Stimulated activated CD4-positive, alpha-beta T cell treated with anti-CD3 and anti-CD28 coated beads, Interleukin-15, amount 100 ng/mL, for 1 hour (primary cell): ENCODE measurements around the gene ACADS.
A peak's percentile ranks its signal among the peaks of the same experiment; 100 is the strongest.

ENCODE experiments used
- DNase-seq, 2 donors: peaks; one replicate each; pipeline ENCODE4 v3.0.0-alpha.2; 2020; ENCODE audit warnings: low read depth in 1 of 2, low spot score in 1 of 2

Gene ACADS

DNA sequence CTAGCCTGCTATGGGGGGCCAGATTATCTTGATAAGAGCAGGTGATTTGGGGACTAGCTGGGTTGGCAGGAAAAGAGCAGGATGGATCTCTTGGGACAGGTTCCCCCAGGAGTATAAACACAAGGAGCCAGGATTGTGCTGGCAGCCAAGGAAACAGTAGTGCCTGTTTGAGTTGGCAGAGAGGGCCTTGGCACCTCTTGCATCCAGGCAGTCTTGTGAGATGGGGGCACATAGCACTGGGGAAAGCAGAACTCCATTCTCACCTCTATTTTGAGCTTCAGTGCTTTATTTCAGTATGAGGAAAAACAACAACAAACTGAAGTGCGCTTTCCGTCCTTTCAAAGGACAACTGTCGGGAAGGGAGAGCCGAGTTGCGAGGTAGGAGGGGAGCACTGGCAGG is 24.7 kb upstream of the ACADS start:
- DNase-seq = no peak

DNA sequence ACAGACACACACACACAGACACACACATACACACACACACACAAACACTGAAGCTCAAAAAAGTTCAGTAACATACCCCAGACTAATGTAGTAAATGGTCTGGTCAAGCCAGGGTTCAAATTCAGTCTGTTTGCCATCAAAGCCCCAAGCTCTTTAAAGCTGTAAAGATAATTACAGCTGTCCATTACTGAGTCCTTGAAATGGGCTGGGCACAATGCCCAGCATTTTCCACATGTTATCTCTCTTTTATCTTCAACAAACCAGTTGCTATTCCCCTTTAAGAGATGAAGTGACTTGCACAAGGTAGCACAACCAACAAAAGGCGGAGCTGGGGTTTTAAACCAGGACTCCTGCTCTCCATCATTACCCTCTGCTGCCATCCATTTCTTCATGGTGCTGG is 23.0 kb upstream of the ACADS start:
- no peak for DNase-seq

DNA sequence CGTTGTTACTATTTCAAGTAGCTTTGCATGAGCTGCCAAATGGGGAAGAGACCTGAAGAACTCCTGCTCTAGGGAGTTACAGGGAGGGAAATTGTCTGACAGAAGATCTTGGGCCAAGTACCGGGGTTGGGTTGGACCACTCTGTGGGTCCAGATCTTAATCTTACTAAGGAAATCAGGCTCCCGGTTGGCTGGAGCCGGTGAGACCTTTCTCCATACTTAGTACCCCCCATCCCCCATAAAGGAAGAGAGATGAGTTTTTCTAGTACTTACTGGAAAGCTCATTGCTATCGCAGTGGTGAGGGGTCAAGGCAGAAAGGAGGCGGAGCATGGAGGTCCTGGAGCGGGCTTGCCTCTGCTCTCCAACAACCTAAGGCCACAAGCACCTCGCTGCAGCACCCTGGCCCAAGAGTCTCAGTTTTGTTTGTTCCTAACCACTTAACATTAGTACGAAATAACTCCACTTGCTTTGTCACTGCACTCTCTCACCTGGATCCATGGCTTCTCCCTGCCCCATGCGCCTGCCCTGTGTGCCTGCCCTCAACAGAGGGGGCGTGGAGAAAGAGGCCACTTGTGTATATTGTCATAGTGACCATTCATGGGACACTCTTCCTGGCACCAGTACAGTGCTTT is 22.2 kb upstream of the ACADS start:
- DNase-seq = no peak

DNA sequence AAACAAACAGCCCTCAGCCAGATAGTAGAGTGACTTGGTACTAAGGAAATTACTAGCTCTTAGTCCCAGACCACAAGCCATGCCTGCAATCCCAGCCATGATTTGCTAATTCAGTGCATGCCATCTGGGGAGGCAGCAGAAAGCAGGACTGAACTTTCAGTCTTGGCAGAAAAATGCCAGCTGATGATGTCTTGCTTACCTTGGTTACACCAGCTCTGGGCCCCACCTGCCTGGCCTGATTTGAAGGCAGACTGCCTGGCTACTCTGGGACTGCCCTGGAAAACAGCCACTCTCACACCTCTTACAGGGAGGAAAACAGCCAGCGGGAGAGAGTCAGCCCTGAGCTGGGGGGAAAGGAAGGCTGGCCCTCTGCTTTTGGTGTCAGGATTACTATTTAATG is 20.0 kb upstream of the ACADS start:
- no peak for DNase-seq

DNA sequence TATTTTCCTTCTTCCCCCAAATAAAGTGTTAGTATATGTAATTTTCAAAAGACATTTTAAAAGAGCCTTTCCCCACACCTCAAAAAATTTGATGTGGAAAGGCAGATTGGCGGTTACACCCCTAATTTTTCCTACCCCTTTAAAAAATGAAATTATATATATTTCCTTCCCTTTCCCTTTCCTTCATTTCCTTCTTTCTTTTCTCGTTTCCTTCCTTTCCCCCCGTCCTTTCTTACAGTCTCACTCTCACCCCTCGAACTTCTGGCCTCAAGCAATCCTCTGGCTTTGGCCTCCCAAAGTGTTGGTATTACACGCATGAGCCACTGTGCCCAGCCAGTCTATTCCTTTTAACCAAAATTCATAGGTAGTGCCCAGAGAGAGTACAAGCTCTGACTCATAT is 19.6 kb upstream of the ACADS start:
- no peak for DNase-seq

DNA sequence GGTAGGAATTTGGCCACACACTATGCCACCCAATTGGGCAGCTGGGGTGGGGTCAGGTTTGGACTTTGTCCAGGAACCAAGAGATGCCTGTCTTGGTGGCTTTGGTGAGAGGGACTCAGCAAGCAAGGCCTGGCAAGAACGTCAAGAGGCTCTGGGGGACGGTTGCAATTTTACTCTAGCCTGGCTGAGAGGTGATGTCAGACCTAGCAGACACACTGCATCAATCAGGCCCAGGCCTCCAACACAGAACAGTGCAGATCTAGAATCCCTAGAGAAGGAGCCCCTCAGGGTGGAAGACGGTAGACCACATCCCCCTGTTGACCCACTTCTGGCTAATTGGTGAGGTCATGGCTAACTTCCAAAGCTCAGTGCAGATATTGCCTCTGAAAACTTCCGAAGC is 17.0 kb upstream of the ACADS start:
- DNase-seq = no peak

DNA sequence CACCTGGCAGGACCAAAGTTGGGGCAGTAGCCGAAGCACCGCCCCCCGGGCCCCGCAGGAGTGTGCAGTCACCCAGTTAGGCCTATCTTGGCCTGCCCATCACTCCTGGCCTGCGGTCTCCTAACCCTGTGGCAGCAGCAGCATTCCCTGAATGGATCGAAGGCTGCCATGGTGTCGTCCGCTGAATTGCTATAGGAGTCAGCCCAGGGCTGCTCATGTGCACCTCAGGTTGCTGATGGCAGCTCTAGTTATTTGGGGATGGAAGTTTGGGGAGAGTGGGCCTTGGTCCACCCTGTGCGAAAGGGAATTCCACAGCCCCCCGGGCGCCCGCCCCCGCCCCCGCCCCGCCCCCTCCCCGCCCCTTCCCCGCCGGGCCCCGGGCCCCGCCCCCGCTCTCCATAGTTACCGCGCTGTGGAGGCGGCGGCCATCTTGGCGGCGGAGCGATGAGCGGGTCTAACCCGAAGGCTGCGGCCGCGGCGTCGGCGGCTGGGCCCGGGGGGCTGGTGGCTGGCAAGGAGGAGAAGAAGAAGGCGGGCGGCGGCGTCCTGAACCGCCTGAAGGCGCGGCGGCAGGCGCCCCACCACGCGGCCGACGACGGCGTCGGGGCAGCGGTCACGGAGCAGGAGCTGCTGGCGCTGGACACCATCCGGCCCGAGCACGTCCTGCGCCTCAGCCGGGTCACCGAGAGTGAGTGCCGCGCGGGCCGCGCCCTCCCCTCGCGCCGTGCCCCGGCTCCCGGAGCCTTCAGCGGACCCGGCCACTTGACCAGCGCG is 15.4 kb upstream of the ACADS start, which contains the start of gene UNC119B:
Gene UNC119B, plus strand, starts transcription at position 428 of the 774 bp plus-strand sequence. Its CDS starts 17 bp downstream, at position 445.
- peak; percentile 58 to 71 for DNase-seq

DNA sequence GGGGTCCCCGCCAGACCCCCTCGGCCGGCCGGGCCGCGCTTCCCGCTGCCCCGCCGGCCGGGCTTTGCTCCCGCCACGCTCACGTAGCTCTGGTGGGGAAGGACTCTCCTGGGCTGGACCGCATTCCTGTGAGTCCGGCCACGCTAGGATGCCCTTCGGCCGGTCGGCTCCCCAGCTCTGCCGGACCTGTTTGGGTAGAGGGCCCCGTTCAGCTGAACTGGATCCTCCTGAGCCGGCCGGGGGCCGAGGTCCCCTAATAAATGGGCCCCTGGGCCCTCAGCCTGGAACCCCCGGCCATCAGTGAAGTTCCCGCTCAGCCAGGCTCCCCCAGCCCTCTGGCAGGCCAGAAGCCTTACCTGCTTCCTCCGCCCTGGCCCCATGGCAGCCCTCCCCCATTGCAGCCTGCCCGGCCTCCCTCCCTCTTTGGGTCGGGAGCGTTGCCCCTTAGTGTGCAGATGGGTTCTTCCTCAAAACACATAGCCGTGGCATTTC is 14.8 kb upstream of the ACADS start:
- DNase-seq = no peak

DNA sequence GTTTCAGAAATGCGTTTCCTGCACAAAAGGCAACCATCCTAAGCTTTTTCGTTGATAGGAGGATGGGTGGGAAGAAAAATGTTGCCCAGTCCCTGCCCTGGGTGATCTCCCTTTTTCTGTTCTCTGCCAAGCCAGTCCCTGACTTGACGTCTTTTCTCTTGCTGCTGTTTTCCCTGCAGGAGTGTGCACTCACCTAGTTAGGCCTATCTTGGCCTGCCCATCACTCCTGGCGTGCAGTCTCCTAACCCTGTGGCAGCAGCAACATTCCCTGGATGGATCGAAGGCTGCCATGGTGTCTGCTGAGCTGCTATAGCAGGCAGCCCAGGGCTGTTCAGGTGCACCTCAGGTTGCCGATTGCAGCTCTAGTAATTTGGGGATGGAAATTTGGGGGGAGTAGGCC is 14.2 kb upstream of the ACADS start:
- no peak for DNase-seq

DNA sequence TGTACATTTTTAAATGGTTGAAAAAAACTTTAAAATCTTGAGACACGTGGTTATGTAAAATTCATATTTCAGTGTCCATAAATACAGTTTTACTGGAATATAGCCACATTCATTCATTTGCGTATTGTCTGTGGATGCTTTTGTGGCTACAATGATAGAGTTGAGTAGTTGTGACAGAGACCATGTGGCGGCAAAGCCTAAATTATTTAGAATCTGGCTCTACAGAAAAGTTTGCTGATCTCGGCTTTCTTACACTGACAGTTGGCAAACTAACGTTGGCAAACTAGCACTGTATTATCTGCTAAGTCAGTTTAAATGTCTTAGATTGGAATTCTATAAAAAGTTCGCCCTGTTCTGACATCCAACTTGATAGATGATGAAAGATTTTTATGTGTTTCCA is 13.0 kb upstream of the ACADS start:
- DNase-seq = no peak

DNA sequence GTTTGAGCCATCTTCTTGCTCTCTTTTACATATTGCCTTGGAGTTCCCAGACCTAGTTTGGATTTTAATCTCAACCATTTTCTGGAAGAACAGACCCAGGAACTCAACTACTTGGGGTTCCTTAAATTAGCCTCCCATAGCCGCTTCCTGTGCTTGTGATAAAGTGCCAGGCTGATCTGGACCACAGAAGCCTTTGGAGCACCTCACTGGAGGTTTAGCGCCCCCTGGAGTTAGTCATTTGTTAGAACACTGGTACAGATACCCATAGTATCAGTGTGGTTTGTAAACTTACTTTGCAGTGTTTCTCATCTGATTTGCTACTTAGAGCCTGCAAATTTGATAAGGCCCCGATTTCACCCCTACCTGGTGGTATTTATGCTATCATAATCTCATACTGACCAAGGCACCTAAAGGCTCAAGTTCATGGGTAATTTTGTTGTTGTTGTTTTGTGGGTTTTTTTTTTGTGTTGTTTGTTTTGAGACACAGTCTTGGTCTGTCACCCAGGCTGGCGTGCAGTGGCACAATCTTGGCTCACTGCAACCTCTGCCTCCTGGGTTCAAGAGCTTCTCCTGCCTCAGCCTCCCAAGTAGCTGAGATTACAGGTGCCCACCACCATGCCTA is 11.7 kb upstream of the ACADS start:
- DNase-seq = peak in 1 of 2 donors; percentile 50

DNA sequence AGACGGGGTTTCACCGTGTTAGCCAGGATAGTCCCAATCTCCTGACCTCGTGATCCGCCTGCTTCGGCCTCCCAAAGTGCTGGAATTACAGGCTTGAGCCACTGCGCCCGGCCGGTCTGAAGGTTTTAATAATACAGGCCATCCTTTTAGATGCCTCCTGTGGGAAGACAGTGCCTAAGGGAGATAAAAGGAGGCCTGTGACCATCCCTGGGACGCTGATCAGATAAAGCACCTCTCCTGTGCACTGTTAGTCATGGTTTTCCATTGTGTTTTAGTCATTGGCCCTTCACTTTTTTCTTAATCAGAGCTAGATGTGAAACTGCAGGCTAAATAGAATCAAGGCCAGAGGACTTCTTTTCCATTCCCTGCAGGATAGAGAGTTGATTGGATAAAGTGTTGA is 7.6 kb upstream of the ACADS start:
- DNase-seq = no peak

DNA sequence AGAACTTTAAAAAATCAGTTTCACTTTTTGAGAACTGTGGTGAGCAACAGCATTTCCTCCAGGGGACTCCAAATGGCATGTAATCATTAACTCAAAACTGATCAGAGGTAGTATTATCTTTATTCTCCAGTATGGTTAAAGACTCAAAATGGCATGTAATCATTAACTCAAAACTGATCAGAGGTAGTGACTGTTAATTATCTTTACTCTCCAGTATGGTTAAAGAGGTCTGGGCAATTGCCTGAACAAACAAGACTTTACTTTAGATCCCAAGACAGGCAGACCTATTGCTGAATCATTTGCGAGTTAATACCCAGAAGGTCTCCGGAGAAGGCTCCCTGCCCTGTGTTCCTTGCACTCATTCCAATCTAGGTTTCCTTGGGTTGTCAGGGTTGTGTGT is 6.6 kb upstream of the ACADS start:
- no peak for DNase-seq

DNA sequence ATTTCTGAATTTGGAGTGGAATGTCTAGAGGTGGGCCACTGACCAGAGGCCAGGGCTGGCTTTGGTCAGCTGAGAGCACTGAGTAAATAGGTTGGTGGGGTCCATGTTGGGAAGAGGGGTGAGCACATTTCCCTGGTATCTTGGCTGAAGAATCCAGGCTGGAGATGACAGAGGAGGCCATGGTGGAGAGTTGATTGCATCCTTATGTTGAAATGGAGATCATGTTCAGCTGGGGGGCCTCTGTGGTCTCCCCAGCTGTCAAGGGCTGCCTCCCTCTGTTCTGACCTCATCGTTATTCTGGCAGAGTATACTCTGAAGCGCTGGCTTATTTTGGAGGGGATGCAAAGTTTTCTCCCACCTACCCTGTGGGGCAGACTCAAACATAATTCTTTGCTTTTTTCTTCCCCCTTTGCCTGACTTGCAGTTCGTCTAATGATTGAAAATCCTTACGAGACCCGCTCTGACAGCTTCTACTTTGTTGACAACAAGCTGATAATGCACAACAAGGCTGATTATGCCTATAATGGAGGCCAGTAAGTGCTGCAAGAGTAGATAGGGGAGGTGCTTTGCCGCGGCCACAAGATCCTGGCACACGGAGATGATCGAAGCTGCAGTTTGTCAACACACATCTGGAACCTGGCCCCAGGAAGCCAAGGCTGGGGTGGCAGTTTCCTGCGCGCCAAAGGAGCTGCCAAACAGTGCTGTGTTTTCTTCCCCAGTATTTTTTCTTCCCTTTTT is 6.0 kb upstream of the ACADS start:
- DNase-seq = no peak

DNA sequence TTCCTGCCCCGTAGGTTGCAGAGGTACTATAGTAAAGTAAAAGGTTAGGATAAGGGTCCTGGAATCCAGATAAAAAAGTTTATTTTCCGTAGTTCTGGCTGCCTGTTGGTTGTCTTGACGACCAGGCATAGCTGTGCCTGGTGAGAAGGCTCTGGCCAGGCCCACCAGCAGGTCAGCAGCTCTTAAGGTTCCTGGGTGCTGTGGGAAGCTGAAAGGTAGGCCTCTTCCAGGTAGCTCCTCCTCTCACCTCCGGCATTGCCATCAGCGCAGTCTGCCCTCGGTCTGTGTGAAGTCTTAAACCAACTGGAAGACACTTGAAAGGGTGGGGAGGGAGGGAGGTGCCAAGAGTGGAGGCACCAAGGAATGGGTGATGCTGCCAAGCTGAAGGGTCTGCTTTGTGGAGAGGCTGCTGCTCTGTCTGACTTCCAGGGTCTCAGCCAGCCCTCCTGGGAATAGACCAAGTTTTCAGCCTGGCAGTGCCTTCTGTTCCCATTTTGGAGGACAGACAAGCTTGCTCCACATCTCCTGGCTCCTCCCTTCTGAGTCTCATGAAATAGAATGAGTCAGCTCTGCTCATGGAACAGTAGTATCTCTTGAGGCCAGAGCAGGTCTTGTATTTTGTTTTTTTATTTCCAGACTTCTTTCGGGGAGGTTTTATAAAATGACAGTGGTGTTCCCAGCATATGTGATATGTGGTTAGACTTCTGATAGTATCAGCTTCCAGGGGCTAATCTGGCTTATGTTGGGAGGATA is 5.2 kb upstream of the ACADS start:
- no peak for DNase-seq

DNA sequence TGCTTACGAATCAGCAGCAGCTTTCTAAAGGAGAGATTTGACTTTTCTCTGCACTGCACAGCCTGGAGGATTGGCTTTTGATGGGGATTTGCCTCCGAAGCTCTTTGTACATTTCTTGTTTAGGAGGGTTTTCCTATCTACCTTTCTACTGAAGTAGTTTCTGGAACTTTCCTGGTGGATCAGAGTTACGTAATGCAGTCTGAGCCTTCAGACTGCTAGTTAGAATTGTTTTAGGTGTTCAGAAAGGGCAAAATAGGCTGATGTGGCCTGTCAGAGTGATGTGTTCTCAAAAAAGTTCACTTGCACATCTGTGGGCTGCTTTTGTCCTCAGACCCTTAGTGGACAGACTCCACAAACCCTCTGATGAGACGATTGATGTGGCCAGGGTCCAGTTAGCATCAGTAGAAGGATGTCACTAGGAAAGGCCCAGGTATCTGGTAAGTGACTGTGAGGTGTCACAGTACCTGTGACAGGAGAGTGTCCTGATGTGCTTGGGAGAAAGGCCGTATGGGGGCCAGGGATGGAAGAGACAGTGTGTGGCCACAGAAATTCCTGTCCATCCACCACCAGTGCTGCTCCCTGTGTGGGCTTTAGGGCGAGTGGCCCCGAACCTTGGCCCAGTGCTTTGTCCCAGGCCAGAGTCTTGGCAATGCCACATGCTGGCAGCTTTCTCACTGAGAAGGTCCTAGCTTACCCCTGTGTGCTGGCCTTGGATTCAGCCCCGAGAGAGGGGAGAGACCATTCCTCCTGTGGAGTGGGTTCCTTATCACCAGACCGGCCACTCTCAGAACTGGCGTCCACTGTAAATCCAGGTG is 4.4 kb upstream of the ACADS start:
- no peak for DNase-seq

DNA sequence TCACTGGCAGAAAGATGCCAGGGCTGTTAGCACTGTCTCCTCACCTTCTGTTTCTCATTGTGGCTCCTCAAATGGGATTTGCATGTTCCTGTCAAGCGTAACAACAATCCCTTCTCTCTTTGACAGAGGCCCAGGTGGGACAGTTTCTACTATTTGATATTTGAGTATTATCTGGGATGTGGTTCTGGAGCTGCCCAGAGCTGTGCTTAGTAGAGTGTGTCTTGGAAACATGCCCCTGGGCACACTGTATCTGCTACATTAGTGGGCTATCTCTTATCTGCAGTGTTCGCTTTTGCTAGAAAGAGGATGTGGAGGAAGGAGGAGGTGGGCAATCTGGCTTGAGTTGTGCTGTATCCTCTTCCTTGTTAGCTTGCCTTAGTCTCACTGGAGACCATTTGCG is 3.8 kb upstream of the ACADS start:
- DNase-seq = no peak

DNA sequence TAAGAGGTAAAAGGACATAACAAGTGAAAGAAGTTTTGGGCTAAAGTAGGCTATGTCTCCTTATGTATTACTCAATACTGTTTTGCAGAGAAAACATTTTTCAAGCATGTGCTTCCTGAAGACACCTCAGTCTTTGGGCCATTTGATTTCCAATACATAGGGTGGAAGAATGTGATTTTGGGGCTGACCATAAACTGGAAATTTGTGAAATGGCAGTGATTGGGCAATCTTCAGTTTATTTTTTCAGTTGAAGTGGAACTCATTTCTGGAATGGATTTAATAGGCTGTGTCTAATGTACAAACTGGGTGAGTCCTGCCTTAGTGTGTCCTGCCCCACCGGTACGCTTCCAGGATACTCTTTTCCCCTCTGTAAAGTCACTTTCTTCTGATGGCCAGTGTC is 2.8 kb upstream of the ACADS start:
- DNase-seq = no peak

DNA sequence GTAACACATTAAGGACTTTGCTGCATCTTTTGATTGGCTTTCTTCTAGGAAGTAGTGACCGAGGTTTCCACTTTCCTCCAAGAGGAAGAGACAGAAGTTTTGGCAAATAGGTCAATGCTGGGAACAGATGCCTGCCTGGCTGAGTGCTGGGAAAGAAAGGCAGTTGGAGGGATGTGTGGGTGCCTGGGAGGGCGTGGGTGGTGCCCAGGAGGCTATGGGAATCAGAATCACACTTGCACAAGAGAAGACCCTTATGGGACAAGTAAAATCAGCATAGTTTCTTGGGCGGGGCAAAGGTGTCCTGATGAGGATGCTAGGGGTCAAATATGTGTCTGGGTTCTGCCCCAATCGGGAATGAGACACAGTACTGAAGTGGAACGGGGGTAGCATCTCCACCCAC is 906 bp upstream of the ACADS start:
- DNase-seq = no peak

DNA sequence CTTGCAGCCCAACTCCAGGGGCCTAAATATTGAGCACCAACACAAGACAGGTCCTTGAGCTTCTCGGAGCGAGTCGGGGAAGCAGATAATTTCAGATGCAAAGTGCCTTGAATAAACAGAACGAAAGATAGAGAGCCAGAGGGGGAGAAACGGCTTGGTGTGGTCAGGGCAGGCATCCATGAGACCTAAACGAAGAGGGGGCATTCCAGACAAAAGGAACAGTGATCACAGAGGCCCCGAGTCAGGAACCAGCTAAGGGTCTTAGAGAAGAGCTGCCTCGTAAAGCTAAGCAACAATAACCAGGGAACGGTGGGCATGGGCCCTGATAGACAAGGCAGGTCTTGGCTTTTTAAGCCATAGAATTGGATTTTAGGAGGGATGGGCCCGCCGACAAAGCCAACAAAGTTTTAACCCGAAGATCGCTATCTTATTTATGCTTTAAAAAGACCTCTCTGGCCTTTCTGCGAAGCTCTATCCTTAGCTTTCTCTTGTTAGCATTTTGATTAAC is 421 bp upstream of the ACADS start:
- DNase-seq = no peak
